HG03196 (cell line): Measurements from ENCODE around the gene LRRC8A.
"Not testable (repeated sequence)": the region's sequence is repeated elsewhere in the genome, so short reads cannot be mapped to it uniquely, and the experiment has no call there.

ENCODE experiments used
- ATAC-seq: cut with Tn5 transposase; IDR thresholded peaks from one replicate; pipeline ENCODE4 v1.9.1; 2021; ENCODE audit not compliant: unreplicated experiment

LRRC8A gene

GRCh38 chr9:128919402-128920089 lies 37.6 kb downstream of the LRRC8A start:
- ATAC-seq, result no peak

GRCh38 chr9:128920381-128921058 lies 38.6 kb downstream of the LRRC8A start, which contains the start of gene PHYHD1:
Gene PHYHD1 (plus strand): TSS chr9:128920982. CDS start chr9:128922324, 1,342 bp downstream.
- no peak for ATAC-seq

GRCh38 chr9:128921881-128922763 lies 40.2 kb downstream of the LRRC8A start:
- ATAC-seq, result no peak

GRCh38 chr9:128923493-128923883 lies 41.6 kb downstream of the LRRC8A start:
- ATAC-seq, result no peak

- ATAC-seq, result no peak
These were observed 45.9 kb downstream of the LRRC8A start for GRCh38 chr9:128927731-128928411.

GRCh38 chr9:128928624-128929023 lies 46.7 kb downstream of the LRRC8A start:
- ATAC-seq, result no peak

GRCh38 chr9:128929560-128929959 lies 47.6 kb downstream of the LRRC8A start:
- ATAC-seq, result no peak

GRCh38 chr9:128933731-128934130 lies 51.8 kb downstream of the LRRC8A start:
- ATAC-seq, result no peak

GRCh38 chr9:128936171-128936865 lies 54.4 kb downstream of the LRRC8A start:
- no peak for ATAC-seq

GRCh38 chr9:128937310-128938165 lies 55.6 kb downstream of the LRRC8A start:
- ATAC-seq, result no peak

- no peak for ATAC-seq
These were observed 58.5 kb downstream of the LRRC8A start for GRCh38 chr9:128940271-128940921.

- no peak for ATAC-seq
These were observed 59.2 kb downstream of the LRRC8A start for GRCh38 chr9:128940946-128941755.

GRCh38 chr9:128943832-128944620 lies 62.1 kb downstream of the LRRC8A start:
- ATAC-seq, result no peak

GRCh38 chr9:128944966-128945365 lies 63.0 kb downstream of the LRRC8A start:
- ATAC-seq, result not testable (repeated sequence)

GRCh38 chr9:128945798-128946501 lies 64.0 kb downstream of the LRRC8A start:
- ATAC-seq, result no peak

GRCh38 chr9:128946571-128947276 lies 64.8 kb downstream of the LRRC8A start:
- no peak for ATAC-seq
